HG02973 (cell line): Measurements from ENCODE around the gene JAKMIP2.
"Not testable (repeated sequence)": the region's sequence is repeated elsewhere in the genome, so short reads cannot be mapped to it uniquely, and the experiment has no call there.

Source experiments
- ATAC-seq: cut with Tn5 transposase; IDR thresholded peaks from one replicate; pipeline ENCODE4 v1.9.1; 2021; ENCODE audit warnings: moderate library complexity; ENCODE audit not compliant: unreplicated experiment

Gene JAKMIP2

GRCh38 chr5:147782110-147783028 lies at the start of gene JAKMIP2:
Gene JAKMIP2, minus strand, starts transcription at chr5:147782728. Its CDS starts 110,922 bp downstream, at chr5:147671806.
- ATAC-seq: peak; percentile 84

- no peak for ATAC-seq
Measured at GRCh38 chr5:147831465-147831864, 48.9 kb upstream of the JAKMIP2 start, which contains the start of gene SPINK1. Gene SPINK1, minus strand, starts transcription at chr5:147831671. Its CDS starts 94 bp downstream, at chr5:147831577.

GRCh38 chr5:147830035-147830434 lies 47.5 kb upstream of the JAKMIP2 start:
- ATAC-seq: no peak

- not testable (repeated sequence) for ATAC-seq
Measured at GRCh38 chr5:147827017-147827416, 44.5 kb upstream of the JAKMIP2 start.

GRCh38 chr5:147826361-147826760 lies 43.8 kb upstream of the JAKMIP2 start:
- no peak for ATAC-seq

GRCh38 chr5:147822686-147823491 lies 40.4 kb upstream of the JAKMIP2 start:
- ATAC-seq: peak; percentile 90

GRCh38 chr5:147822222-147822621 lies 39.7 kb upstream of the JAKMIP2 start:
- not testable (repeated sequence) for ATAC-seq

- ATAC-seq: no peak
Measured at GRCh38 chr5:147821766-147822165, 39.2 kb upstream of the JAKMIP2 start.

- ATAC-seq: no peak
Measured at GRCh38 chr5:147819261-147819770, 36.8 kb upstream of the JAKMIP2 start.

- no peak for ATAC-seq
Measured at GRCh38 chr5:147818290-147818689, 35.8 kb upstream of the JAKMIP2 start.

GRCh38 chr5:147813696-147814095 lies 31.2 kb upstream of the JAKMIP2 start:
- ATAC-seq: no peak

- no peak for ATAC-seq
Measured at GRCh38 chr5:147809830-147810666, 27.5 kb upstream of the JAKMIP2 start.

GRCh38 chr5:147805030-147805454 lies 22.5 kb upstream of the JAKMIP2 start:
- peak; percentile 84 for ATAC-seq

- ATAC-seq: no peak
Measured at GRCh38 chr5:147804334-147804733, 21.8 kb upstream of the JAKMIP2 start.

- no peak for ATAC-seq
Measured at GRCh38 chr5:147803926-147804325, 21.4 kb upstream of the JAKMIP2 start.

GRCh38 chr5:147803161-147803560 lies 20.6 kb upstream of the JAKMIP2 start:
- ATAC-seq: not testable (repeated sequence)

GRCh38 chr5:147801461-147801860 lies 18.9 kb upstream of the JAKMIP2 start:
- ATAC-seq: no peak

GRCh38 chr5:147800491-147800890 lies 18.0 kb upstream of the JAKMIP2 start:
- no peak for ATAC-seq

GRCh38 chr5:147796556-147797308 lies 14.2 kb upstream of the JAKMIP2 start:
- no peak for ATAC-seq

- ATAC-seq: no peak
Measured at GRCh38 chr5:147791181-147791580, 8.7 kb upstream of the JAKMIP2 start.
